ENCODE measurements around the gene DNAH3.

DNA sequence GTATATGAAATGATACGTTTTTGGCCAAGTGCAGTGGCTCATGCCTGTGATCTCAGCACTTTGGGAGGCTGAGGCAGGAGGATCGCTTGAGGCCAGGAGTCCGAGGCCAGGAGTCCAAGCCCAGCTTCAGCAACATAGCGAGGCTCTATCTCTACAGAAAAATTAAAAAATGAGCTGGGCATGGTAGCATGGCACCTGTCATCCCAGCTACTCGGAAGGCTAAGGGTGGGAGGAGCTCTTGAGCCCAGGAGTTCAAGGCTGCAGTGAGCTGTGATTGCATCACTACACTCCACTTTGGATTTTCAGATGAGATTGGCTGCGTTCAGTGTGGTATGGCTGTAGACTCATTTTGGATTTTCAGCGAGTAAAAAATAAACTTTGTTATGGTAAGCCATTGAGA lies 112.4 kb downstream of the DNAH3 start:
- TF ChIP-seq, protein P1, sequence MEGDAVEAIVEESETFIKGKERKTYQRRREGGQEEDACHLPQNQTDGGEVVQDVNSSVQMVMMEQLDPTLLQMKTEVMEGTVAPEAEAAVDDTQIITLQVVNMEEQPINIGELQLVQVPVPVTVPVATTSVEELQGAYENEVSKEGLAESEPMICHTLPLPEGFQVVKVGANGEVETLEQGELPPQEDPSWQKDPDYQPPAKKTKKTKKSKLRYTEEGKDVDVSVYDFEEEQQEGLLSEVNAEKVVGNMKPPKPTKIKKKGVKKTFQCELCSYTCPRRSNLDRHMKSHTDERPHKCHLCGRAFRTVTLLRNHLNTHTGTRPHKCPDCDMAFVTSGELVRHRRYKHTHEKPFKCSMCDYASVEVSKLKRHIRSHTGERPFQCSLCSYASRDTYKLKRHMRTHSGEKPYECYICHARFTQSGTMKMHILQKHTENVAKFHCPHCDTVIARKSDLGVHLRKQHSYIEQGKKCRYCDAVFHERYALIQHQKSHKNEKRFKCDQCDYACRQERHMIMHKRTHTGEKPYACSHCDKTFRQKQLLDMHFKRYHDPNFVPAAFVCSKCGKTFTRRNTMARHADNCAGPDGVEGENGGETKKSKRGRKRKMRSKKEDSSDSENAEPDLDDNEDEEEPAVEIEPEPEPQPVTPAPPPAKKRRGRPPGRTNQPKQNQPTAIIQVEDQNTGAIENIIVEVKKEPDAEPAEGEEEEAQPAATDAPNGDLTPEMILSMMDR (IDR thresholded peaks at IDR 0.05; ENCODE audit: low read length): no peak
- no peak for TF ChIP-seq EZH2 (IDR thresholded peaks at IDR 0.05; ENCODE audit: borderline replicate concordance, low read length)

Measured in OCI-LY1 (cell line).